Renal pelvis (tissue), 12 donors: ENCODE results near the gene SCAMP5. TPM values are rescaled to one million over a fixed set of nuclear protein-coding genes. Genes with fewer than 3 reads are reported as not detected.

Source experiments
- DNase-seq: peaks from one replicate; pipeline ENCODE4 v3.0.0-alpha.2; 2013
- long read RNA-seq, 16 experiments: transcript quantifications; one replicate each; lab custom pipeline, GENCODE V29; 2026
- polyA plus RNA-seq, 3 donors: library from polyadenylated mRNA; unstranded; fragments of 120-200 nt; gene quantifications; one replicate each; pipeline ENCODE4 v1.2.1, GENCODE V29; 2013; ENCODE audit not compliant: insufficient read length in 3 of 3

The SCAMP5 gene, protein sequence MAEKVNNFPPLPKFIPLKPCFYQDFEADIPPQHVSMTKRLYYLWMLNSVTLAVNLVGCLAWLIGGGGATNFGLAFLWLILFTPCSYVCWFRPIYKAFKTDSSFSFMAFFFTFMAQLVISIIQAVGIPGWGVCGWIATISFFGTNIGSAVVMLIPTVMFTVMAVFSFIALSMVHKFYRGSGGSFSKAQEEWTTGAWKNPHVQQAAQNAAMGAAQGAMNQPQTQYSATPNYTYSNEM
- polyA plus RNA-seq, result 10 to 100 TPM; 23.9 to 30.2 (median 28.4) TPM
- long read RNA-seq, donor 1, partial matches to known transcripts, result 0 of 7 reads
- long read RNA-seq, donor 1, other reads (novel, unspliced or antisense), result 0 of 7 reads
- long read RNA-seq, donor 2, partial matches to known transcripts, result 0 of 6 reads
- long read RNA-seq, donor 2, other reads (novel, unspliced or antisense), result 0 of 6 reads
- long read RNA-seq, donor 3, partial matches to known transcripts, result 0 of 3 reads
- long read RNA-seq, donor 3, other reads (novel, unspliced or antisense), result 0 of 3 reads
- long read RNA-seq, donor 4, partial matches to known transcripts, result 0 of 4 reads
- long read RNA-seq, donor 4, other reads (novel, unspliced or antisense), result 0 of 4 reads
- long read RNA-seq, donor 5, partial matches to known transcripts, result 6 of 8 reads
- long read RNA-seq, donor 5, other reads (novel, unspliced or antisense), result 0 of 8 reads
- long read RNA-seq, donor 6, partial matches to known transcripts, result 0 of 6 reads
- long read RNA-seq, donor 6, other reads (novel, unspliced or antisense), result 0 of 6 reads
- long read RNA-seq, donor 7, partial matches to known transcripts, result 0 of 3 reads
- long read RNA-seq, donor 7, other reads (novel, unspliced or antisense), result 0 of 3 reads
- long read RNA-seq, donor 8, partial matches to known transcripts, result 0 of 2 reads
- long read RNA-seq, donor 8, other reads (novel, unspliced or antisense), result 0 of 2 reads
- long read RNA-seq, donor 9, partial matches to known transcripts, result 0 of 7 reads
- long read RNA-seq, donor 9, other reads (novel, unspliced or antisense), result 0 of 7 reads
- long read RNA-seq, donor 10, partial matches to known transcripts, result 0 of 6 reads
- long read RNA-seq, donor 10, other reads (novel, unspliced or antisense), result 0 of 6 reads
- long read RNA-seq, donor 11, partial matches to known transcripts, result 0 of 4 reads
- long read RNA-seq, donor 11, other reads (novel, unspliced or antisense), result 0 of 4 reads
- long read RNA-seq, donor 12, partial matches to known transcripts, result 0 of 4 reads
- long read RNA-seq, donor 12, other reads (novel, unspliced or antisense), result 0 of 4 reads
- long read RNA-seq, donor 13, partial matches to known transcripts, result 0 of 1 reads
- long read RNA-seq, donor 13, other reads (novel, unspliced or antisense), result 0 of 1 reads
- long read RNA-seq, donor 14, result 0 reads
- long read RNA-seq, donor 15, result 0 reads
- long read RNA-seq, donor 16, partial matches to known transcripts, result 0 of 5 reads
- long read RNA-seq, donor 16, other reads (novel, unspliced or antisense), result 0 of 5 reads

GRCh38 chr15:74995182-74995778, at the start of gene SCAMP5:
TSS of gene SCAMP5 (plus strand) at chr15:74995563. CDS start at chr15:75011840, 16,277 bp downstream.
- peak; percentile 94 for DNase-seq

DNA sequence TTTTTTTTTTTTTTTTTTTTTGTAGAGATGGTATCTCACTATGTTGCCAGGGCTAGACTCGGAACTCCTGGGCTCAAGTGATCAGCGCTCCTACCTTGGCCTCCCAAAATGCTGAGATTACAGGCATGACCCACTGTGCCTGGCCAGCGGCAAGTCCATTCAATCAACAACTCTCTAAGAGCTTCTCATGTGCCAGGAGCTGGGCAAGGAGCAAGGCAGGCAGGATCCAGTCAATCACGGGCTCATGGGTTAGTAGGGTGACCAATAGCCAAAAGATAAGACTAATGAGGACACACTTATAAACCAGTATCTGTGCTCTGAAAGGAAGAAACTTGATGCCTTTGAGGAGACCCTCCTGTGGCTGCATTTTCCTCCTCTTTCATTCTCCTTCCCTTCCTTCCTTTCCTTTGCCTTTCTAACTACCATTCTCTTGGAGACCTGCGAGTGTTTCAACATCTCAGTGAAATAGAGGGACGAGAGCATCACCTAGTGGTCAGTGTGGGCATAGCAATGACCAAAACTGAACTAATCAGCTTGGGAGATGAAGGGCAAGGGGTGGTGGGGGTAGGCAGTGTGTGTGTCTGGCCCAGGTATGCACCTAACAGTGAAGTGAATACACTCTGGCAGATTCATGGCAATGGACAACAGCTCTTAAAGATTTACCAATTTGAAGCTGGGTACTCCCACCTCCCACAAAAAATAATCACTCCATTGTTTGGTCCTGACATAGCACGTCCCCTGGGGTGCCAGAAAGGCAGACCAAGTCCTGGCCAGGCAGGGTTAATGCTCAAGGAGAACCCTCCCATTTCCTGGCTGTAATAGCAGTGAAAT, 45.1 kb upstream of the SCAMP5 start:
- no peak for DNase-seq

DNA sequence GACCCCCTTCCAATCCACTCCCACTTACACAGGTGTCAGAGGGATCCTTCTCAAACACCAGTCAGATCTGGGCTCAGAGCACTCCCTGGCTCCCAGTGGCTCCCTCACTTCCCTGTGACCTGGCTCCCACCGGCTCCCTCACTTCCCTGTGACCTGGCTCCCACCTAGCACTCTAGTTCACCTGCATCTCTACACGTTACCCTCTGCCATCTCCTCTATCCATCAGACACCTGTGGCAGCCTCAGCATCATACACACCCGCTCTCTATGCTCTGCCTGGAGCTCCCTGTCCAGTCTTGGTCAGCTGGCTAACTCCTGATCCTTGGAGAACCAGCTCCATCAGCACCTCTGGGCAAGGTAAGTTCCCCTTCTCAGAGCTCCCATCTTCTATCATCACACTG, 44.4 kb upstream of the SCAMP5 start:
- DNase-seq, result no peak

GRCh38 chr15:74954515-74954914, 40.8 kb upstream of the SCAMP5 start:
- DNase-seq, result no peak

- no peak for DNase-seq
These were observed 40.3 kb upstream of the SCAMP5 start for GRCh38 chr15:74955017-74955416.

GRCh38 chr15:74955796-74956647, 39.3 kb upstream of the SCAMP5 start:
- no peak for DNase-seq

DNA sequence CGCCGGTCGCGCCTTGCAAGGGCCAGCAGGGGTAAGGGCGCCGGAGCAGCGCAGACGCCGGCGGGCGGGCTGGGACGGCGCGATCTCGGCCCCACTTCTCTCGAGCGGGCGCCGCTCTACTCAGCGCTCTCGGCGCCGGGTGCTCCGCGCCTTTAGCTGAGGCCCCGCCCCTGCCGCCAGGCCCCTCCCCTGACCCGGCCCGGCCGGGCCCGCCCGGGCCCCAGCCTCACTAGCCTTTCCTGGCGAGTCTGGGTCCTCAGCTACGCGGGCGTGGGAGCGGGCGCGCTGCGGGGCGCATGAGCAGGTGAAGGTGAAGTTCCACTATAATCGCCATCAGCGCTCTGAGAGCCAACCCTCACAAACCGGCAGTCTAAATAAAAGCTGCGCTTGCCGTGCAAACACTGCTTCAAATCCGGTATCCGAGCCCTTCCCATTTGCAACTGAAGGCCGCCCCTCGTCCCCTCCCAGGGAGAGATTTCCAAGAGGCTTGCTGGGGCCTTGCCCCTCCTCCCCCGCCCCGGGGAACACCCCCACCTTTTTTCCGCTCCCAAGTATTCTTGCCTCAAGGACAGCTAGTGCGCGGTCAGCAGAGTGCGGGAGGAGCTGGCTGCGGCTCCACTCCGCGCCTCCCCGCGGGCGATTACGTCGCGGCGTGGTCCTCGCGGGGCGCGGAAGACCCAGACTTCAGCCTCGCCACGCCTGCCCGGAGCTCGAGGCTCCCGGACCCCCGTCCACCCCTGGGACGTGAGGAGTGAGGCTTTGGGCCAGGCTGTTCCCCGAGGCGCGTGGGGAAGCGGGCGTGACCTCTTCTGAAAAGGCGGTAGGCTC, 38.5 kb upstream of the SCAMP5 start, which contains the start of gene RPP25:
Gene RPP25, minus strand, starts transcription at position 125 of the 828 bp plus-strand sequence. CDS start 189 bp downstream, outside the sequence.
- DNase-seq, result no peak

- no peak for DNase-seq
These were observed 37.8 kb upstream of the SCAMP5 start for GRCh38 chr15:74957476-74958035.

DNA sequence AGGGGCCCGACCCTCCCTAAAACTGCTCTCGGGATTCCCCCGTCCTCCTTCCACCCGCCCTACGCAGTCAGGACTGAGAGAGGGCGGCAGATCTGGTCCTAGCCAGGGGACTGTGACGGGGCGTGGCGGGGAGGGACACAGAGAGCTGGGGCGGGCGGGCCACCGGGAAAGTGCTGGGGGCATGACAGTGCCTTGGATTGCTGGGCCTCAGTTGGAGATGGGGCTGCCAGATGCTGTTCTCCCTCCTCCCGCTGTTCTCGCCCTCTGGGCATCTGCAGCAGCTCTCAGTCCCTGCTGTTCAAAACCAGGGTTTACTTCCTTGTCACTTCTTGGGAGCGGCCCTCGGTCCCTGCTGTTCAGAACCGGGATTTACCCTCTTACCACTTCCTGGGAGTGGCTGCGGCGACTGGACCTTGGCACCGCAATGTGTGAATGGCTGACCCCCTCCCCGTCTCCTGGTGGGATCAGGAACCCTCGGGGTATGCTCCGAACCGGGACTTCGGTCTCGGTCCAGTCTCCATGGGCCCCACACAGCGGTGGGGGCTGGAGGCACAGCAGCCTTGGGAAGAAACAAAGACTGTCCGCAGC, 36.9 kb upstream of the SCAMP5 start:
- DNase-seq, result no peak

DNA sequence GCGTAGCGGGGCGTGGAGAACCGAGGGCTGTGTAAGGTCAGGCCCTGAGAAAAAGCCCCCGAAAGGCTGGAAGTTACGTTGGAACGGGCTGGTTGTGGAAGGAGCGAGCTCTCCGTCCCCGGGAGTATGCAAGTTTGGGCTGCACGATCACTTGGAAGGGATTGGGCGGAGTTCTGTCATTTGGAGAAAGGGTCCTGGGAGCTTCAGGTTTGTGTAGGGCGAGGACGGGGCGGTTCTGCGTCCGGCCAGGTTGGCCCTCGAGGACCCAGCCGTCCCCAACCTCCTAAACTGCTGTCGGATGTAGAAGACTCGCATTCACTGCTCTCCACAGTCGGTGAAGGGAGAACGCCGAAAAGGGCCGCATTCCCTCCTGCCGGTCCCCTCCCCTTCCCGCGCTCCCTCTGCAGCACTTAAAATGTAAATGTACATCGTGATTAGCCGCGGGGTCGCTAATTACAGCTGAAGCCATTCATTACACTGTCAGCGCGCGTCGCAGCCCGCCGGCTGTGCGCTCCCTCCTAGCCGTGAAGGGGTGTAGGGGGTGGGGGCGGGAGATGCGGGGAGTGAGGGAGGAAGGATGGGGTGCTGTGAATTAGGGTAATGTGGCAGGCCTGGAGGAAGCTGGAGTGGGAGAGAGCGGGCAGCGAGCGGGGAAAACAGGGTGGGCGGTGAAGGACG, 36.3 kb upstream of the SCAMP5 start:
- no peak for DNase-seq

GRCh38 chr15:74959586-74959939, 35.8 kb upstream of the SCAMP5 start:
- DNase-seq, result no peak

GRCh38 chr15:74960286-74960685, 35.1 kb upstream of the SCAMP5 start:
- DNase-seq, result no peak

DNA sequence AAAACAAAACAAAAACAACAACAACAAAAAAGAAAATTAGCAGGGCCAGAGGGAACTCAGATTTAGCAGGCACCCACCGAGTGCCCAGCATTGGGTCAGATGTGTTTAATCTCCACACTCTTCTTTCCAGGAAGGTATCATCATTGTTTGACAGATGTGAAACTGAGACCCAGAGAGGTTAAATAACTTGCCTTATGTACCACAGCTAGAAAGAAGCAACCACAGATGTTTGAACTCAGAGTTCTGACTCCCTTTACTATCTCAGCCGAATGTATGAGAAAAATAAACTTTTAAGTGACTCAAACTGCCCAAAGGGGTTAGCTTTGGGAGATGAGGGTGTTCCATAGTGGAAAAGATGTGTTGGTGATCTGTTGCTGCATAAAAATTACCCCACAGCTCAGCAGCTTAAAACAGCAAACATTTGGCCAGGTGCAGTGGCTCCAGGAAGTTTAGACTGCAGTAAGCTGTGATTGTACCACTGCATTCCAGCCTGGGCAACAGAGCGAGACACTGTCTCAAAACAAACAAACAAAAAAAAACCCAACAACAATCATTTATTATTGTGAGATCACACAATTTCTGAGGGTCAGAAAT, 34.3 kb upstream of the SCAMP5 start:
- DNase-seq, result no peak

DNA sequence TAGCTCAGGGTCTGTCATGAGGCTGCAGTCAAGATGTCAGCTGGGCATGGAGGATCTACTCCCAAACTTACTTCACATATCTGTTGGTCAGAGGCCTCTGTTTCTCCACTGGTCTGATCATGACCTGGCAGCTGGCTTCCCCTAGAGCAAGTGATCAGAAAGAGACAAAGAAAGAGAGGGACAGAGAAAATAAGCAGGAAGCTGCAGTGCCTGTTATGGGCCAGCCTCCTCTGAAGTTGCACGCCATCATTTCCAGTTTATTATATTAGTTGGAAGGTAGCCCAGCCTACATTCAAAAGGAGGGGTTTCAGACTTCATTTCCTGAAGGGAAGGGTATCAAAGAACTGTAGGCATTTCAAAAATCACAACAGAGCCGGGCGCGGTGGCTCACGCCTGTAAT, 33.7 kb upstream of the SCAMP5 start:
- DNase-seq, result no peak

- DNase-seq, result no peak
These were observed 33.1 kb upstream of the SCAMP5 start for GRCh38 chr15:74962219-74962618.

- no peak for DNase-seq
These were observed 32.7 kb upstream of the SCAMP5 start for GRCh38 chr15:74962671-74963070.
